Prostate gland (tissue), 2 donors: ENCODE measurements around the gene GLIS2. TPM values are rescaled to one million over a fixed set of nuclear protein-coding genes. Genes with fewer than 3 reads are reported as not detected.

ENCODE experiments used
- DNase-seq: peaks from one replicate; pipeline ENCODE4 v3.0.0-alpha.2; 2019; ENCODE audit warnings: low spot score
- H3K27ac ChIP-seq, 2 donors: fragments of 200-600 bp; sonication (generic); 2 replicates each; pipeline ENCODE4 v1.5.1; 2017 to 2019
- H3K27me3 ChIP-seq: fragments of 200-600 bp; sonication (generic); replicated peaks from 2 replicates; pipeline ENCODE4 v1.5.1; 2019; ENCODE audit not compliant: insufficient read depth
- H3K36me3 ChIP-seq, 2 donors: fragments of 200-600 bp; sonication (generic); 1 replicate in 1 of 2; 2 replicates in 1 of 2; pipeline versions ENCODE4 v1.5.1 to v1.8.1; 2017 to 2019
- H3K4me1 ChIP-seq: fragments of 200-600 bp; sonication (generic); replicated peaks from 2 replicates; pipeline ENCODE4 v1.5.1; 2019
- H3K4me3 ChIP-seq, 2 donors: fragments of 200-600 bp; sonication (generic); 2 replicates each; pipeline ENCODE4 v1.5.1; 2017 to 2019
- H3K9me3 ChIP-seq: fragments of 200-600 bp; sonication (generic); 2 replicates; pipeline ENCODE4 v1.5.1; 2017
- POLR2A ChIP-seq: fragments of 450-650 bp; IDR thresholded peaks from one replicate; pipeline ENCODE4 v1.6.1; 2016; ENCODE audit warnings: antibody characterized with exemption, mild to moderate bottlenecking
- POLR2AphosphoS5 ChIP-seq: sonication (generic); formaldehyde crosslinking; IDR thresholded peaks from one replicate; pipeline ENCODE4 v1.6.1; 2017; ENCODE audit warnings: antibody characterized with exemption
- WGBS: methylation state at CpG from one replicate; pipeline ENCODE4 v1.1.5; 2018; 5-methylcytosine and 5-hydroxymethylcytosine counted together
- intact Hi-C: fragments of 100-400 bp; cut with DNase I; formaldehyde crosslinking; loops from one replicate; pipeline ENCODE4 v1.14.2; 2022
- total RNA-seq, 2 donors: library from RNA; depleted of rRNA; stranded (reverse); fragments of >200 nt; gene quantifications; one replicate each; pipeline ENCODE4 v1.1.0, GENCODE V29; 2016
- TF ChIP-seq, protein P1 (sequence below), 4 experiments: fragments of 200-600 bp in 2 of 4; fragments of 450-650 bp in 2 of 4; sonication (generic) in 2 of 4; IDR thresholded peaks; 1 replicate in 3 of 4; 2 replicates in 1 of 4; pipeline ENCODE4 v1.5.1; 2016 to 2019; ENCODE audit warnings: antibody characterized with exemption in 4 of 4, mild to moderate bottlenecking in 2 of 4, moderate library complexity in 2 of 4

The GLIS2 gene
- total RNA-seq, 2 donors from 2014 or later = 3.8 to 10.5 TPM

DNA sequence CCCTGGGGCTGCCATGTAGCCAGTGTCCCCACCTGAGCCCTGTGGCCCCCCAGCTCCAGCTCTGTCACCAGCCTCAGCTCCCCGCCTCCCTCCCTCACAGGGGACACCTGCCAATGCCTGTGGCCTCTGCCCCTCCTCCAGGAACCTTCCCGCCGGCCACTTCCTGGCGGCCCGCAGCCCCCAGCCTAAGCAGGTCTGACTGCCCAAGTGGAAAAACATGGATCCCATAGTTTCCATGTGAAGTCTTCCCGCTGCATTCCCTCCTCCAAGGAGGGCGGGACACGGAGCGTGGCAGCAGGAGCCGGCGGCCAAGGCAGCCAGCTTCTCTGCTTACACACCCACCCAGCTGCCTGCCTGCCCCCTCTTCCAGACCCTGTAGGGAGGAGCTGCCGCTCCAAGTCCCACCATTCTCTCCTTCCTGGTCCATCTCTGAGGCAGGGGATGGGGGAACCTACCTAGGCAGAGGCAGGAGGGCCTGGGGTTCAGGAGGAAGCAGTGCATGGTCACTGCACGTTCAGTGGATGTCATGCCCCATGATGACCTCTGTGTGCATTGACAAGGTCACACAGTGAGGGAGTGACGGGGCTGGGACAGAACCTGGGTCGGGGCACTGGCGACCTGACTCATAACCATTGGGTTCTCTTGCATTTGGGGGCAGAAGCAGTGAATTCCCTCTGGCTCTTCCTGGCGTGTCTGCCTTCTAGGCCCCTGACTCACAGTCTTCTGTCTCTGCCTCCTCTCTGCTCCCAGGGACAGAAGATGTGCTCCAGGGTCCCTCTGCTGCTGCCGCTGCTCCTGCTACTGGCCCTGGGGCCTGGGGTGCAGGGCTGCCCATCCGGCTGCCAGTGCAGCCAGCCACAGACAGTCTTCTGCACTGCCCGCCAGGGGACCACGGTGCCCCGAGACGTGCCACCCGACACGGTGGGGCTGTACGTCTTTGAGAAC, 64.5 kb downstream of the GLIS2 start:
- Histone ChIP-seq H3K36me3 (no peaks in the 10 kb centered on the region), H3K4me1 (peaks cover 12% of the 10 kb centered on the region), H3K27ac (no peak overlapping the region), H3K4me3 (no peak overlapping the region), H3K27me3 (no peaks in the 10 kb centered on the region), H3K9me3 (no peaks in the 10 kb centered on the region)
- no peak for TF ChIP-seq POLR2A
- TF ChIP-seq, protein P1, sequence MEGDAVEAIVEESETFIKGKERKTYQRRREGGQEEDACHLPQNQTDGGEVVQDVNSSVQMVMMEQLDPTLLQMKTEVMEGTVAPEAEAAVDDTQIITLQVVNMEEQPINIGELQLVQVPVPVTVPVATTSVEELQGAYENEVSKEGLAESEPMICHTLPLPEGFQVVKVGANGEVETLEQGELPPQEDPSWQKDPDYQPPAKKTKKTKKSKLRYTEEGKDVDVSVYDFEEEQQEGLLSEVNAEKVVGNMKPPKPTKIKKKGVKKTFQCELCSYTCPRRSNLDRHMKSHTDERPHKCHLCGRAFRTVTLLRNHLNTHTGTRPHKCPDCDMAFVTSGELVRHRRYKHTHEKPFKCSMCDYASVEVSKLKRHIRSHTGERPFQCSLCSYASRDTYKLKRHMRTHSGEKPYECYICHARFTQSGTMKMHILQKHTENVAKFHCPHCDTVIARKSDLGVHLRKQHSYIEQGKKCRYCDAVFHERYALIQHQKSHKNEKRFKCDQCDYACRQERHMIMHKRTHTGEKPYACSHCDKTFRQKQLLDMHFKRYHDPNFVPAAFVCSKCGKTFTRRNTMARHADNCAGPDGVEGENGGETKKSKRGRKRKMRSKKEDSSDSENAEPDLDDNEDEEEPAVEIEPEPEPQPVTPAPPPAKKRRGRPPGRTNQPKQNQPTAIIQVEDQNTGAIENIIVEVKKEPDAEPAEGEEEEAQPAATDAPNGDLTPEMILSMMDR (IDR thresholded peaks at IDR 0.05) = no peak
- no peak for TF ChIP-seq POLR2AphosphoS5
- DNase-seq = no peak
- intact Hi-C loops = no loop called here
- 73% methylated on average over 26 of the region's 26 CpGs for WGBS

DNA sequence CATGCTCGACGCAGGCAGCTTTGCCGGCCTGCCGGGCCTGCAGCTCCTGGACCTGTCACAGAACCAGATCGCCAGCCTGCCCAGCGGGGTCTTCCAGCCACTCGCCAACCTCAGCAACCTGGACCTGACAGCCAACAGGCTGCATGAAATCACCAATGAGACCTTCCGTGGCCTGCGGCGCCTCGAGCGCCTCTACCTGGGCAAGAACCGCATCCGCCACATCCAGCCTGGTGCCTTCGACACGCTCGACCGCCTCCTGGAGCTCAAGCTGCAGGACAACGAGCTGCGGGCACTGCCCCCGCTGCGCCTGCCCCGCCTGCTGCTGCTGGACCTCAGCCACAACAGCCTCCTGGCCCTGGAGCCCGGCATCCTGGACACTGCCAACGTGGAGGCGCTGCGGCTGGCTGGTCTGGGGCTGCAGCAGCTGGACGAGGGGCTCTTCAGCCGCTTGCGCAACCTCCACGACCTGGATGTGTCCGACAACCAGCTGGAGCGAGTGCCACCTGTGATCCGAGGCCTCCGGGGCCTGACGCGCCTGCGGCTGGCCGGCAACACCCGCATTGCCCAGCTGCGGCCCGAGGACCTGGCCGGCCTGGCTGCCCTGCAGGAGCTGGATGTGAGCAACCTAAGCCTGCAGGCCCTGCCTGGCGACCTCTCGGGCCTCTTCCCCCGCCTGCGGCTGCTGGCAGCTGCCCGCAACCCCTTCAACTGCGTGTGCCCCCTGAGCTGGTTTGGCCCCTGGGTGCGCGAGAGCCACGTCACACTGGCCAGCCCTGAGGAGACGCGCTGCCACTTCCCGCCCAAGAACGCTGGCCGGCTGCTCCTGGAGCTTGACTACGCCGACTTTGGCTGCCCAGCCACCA, 65.4 kb downstream of the GLIS2 start:
- no peak overlapping the region for H3K27ac ChIP-seq
- no peak overlapping the region for H3K4me3 ChIP-seq
- no peaks in the 10 kb centered on the region for H3K36me3 ChIP-seq
- no peak for DNase-seq
- intact Hi-C loops = no loop called here
- H3K4me1 ChIP-seq = peaks cover 11% of the 10 kb centered on the region
- TF ChIP-seq POLR2A (no peak), POLR2AphosphoS5 (no peak)
- TF ChIP-seq, protein P1 (IDR thresholded peaks at IDR 0.05) = no peak
- 92% methylated on average over 59 of the region's 59 CpGs for WGBS
- no peaks in the 10 kb centered on the region for H3K27me3 ChIP-seq
- no peaks in the 10 kb centered on the region for H3K9me3 ChIP-seq

DNA sequence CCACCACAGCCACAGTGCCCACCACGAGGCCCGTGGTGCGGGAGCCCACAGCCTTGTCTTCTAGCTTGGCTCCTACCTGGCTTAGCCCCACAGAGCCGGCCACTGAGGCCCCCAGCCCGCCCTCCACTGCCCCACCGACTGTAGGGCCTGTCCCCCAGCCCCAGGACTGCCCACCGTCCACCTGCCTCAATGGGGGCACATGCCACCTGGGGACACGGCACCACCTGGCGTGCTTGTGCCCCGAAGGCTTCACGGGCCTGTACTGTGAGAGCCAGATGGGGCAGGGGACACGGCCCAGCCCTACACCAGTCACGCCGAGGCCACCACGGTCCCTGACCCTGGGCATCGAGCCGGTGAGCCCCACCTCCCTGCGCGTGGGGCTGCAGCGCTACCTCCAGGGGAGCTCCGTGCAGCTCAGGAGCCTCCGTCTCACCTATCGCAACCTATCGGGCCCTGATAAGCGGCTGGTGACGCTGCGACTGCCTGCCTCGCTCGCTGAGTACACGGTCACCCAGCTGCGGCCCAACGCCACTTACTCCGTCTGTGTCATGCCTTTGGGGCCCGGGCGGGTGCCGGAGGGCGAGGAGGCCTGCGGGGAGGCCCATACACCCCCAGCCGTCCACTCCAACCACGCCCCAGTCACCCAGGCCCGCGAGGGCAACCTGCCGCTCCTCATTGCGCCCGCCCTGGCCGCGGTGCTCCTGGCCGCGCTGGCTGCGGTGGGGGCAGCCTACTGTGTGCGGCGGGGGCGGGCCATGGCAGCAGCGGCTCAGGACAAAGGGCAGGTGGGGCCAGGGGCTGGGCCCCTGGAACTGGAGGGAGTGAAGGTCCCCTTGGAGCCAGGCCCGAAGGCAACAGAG, 66.3 kb downstream of the GLIS2 start:
- intact Hi-C loops = no loop called here
- Histone ChIP-seq H3K27ac (no peak overlapping the region), H3K36me3 (no peaks in the 10 kb centered on the region), H3K27me3 (no peaks in the 10 kb centered on the region), H3K9me3 (no peaks in the 10 kb centered on the region), H3K4me3 (no peak overlapping the region), H3K4me1 (peaks cover 4% of the 10 kb centered on the region)
- WGBS = 93% methylated on average over 53 of the region's 55 CpGs
- no peak for DNase-seq
- TF ChIP-seq POLR2A (no peak), POLR2AphosphoS5 (no peak)
- TF ChIP-seq, protein P1 (IDR thresholded peaks at IDR 0.05) = no peak

DNA sequence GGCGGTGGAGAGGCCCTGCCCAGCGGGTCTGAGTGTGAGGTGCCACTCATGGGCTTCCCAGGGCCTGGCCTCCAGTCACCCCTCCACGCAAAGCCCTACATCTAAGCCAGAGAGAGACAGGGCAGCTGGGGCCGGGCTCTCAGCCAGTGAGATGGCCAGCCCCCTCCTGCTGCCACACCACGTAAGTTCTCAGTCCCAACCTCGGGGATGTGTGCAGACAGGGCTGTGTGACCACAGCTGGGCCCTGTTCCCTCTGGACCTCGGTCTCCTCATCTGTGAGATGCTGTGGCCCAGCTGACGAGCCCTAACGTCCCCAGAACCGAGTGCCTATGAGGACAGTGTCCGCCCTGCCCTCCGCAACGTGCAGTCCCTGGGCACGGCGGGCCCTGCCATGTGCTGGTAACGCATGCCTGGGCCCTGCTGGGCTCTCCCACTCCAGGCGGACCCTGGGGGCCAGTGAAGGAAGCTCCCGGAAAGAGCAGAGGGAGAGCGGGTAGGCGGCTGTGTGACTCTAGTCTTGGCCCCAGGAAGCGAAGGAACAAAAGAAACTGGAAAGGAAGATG, 67.0 kb downstream of the GLIS2 start:
- intact Hi-C loops = no loop called here
- no peaks in the 10 kb centered on the region for H3K4me1 ChIP-seq
- 91% methylated on average over 18 of the region's 21 CpGs for WGBS

More for the DNA sequence above, 67.0 kb downstream of the GLIS2 start:
- Histone ChIP-seq H3K9me3 (no peaks in the 10 kb centered on the region), H3K4me3 (no peak overlapping the region), H3K36me3 (no peaks in the 10 kb centered on the region), H3K27me3 (no peaks in the 10 kb centered on the region), H3K27ac (no peak overlapping the region)
- TF ChIP-seq, protein P1 (IDR thresholded peaks at IDR 0.05) = no peak
- TF ChIP-seq POLR2A (no peak), POLR2AphosphoS5 (no peak)
- no peak for DNase-seq
